Measurements from ENCODE around the gene SULT4A1. TPM values are rescaled to one million over a fixed set of nuclear protein-coding genes. Genes with fewer than 3 reads are reported as not detected.
"Not testable (repeated sequence)": the region's sequence is repeated elsewhere in the genome, so short reads cannot be mapped to it uniquely, and the experiment has no call there.

SULT4A1 gene
- total RNA-seq, 1 donor from 2014 or later, result 79.5 TPM

- H3K27ac Mint-ChIP-seq (ENCODE audit: unreplicated experiment), result no peak overlapping the region
- H3K27me3 Mint-ChIP-seq (ENCODE audit: unreplicated experiment), result peaks cover 2% of the 10 kb centered on the region
- no peak for TF ChIP-seq CTCF (IDR thresholded peaks at IDR 0.05; ENCODE audit: partially characterized antibody, unreplicated experiment)
Observed at GRCh38 chr22:43878079-43878795, 15.9 kb upstream of the SULT4A1 start.

GRCh38 chr22:43876866-43877509, 14.7 kb upstream of the SULT4A1 start:
- Mint-ChIP-seq H3K27ac (ENCODE audit: unreplicated experiment) (no peak overlapping the region), H3K36me3 (ENCODE audit: unreplicated experiment) (no peaks in the 10 kb centered on the region), H3K9me3 (ENCODE audit: unreplicated experiment) (no peaks in the 10 kb centered on the region), H3K4me3 (ENCODE audit: unreplicated experiment) (no peak overlapping the region), H3K4me1 (ENCODE audit: low read depth, unreplicated experiment) (peaks cover 4% of the 10 kb centered on the region), H3K27me3 (ENCODE audit: unreplicated experiment) (peaks cover 2% of the 10 kb centered on the region)
- no peak for TF ChIP-seq CTCF (IDR thresholded peaks at IDR 0.05; ENCODE audit: partially characterized antibody, unreplicated experiment)
- DNase-seq, result no peak

More at GRCh38 chr22:43878079-43878795, 15.9 kb upstream of the SULT4A1 start:
- no peaks in the 10 kb centered on the region for H3K9me3 Mint-ChIP-seq (ENCODE audit: unreplicated experiment)
- no peak for DNase-seq
- H3K4me3 Mint-ChIP-seq (ENCODE audit: unreplicated experiment), result no peak overlapping the region
- peaks cover 4% of the 10 kb centered on the region for H3K4me1 Mint-ChIP-seq (ENCODE audit: low read depth, unreplicated experiment)
- H3K36me3 Mint-ChIP-seq (ENCODE audit: unreplicated experiment), result no peaks in the 10 kb centered on the region

- Mint-ChIP-seq H3K4me1 (ENCODE audit: low read depth, unreplicated experiment) (no peaks in the 10 kb centered on the region), H3K27me3 (ENCODE audit: unreplicated experiment) (peaks cover 1% of the 10 kb centered on the region), H3K4me3 (ENCODE audit: unreplicated experiment) (no peak overlapping the region), H3K9me3 (ENCODE audit: unreplicated experiment) (peaks cover 1% of the 10 kb centered on the region), H3K36me3 (ENCODE audit: unreplicated experiment) (peaks cover 4% of the 10 kb centered on the region), H3K27ac (ENCODE audit: unreplicated experiment) (no peak overlapping the region)
- no peak for TF ChIP-seq CTCF (IDR thresholded peaks at IDR 0.05; ENCODE audit: partially characterized antibody, unreplicated experiment)
- DNase-seq, result no peak
Observed at GRCh38 chr22:43869799-43870198, 7.5 kb upstream of the SULT4A1 start.

- not testable (repeated sequence) for H3K4me1 Mint-ChIP-seq (ENCODE audit: low read depth, unreplicated experiment)
Observed at GRCh38 chr22:43869001-43869400, 6.7 kb upstream of the SULT4A1 start.

GRCh38 chr22:43867839-43868635, 5.7 kb upstream of the SULT4A1 start:
- peaks cover 4% of the 10 kb centered on the region for H3K36me3 Mint-ChIP-seq (ENCODE audit: unreplicated experiment)
- H3K27ac Mint-ChIP-seq (ENCODE audit: unreplicated experiment), result no peak overlapping the region
- H3K4me3 Mint-ChIP-seq (ENCODE audit: unreplicated experiment), result no peak overlapping the region
- DNase-seq, result no peak
- peaks cover 4% of the 10 kb centered on the region for H3K9me3 Mint-ChIP-seq (ENCODE audit: unreplicated experiment)
- H3K4me1 Mint-ChIP-seq (ENCODE audit: low read depth, unreplicated experiment), result no peaks in the 10 kb centered on the region
- H3K27me3 Mint-ChIP-seq (ENCODE audit: unreplicated experiment), result peaks cover 1% of the 10 kb centered on the region
- no peak for TF ChIP-seq CTCF (IDR thresholded peaks at IDR 0.05; ENCODE audit: partially characterized antibody, unreplicated experiment)

More at GRCh38 chr22:43869001-43869400, 6.7 kb upstream of the SULT4A1 start:
- not testable (repeated sequence) for H3K4me3 Mint-ChIP-seq (ENCODE audit: unreplicated experiment); H3K27ac Mint-ChIP-seq (ENCODE audit: unreplicated experiment); H3K36me3 Mint-ChIP-seq (ENCODE audit: unreplicated experiment); DNase-seq; H3K27me3 Mint-ChIP-seq (ENCODE audit: unreplicated experiment); H3K9me3 Mint-ChIP-seq (ENCODE audit: unreplicated experiment)

Measured in glutamatergic neuron (in vitro differentiated cells).